DMS79 (cell line): ENCODE measurements around the gene LMAN2.
A peak's percentile ranks its signal among the peaks of the same experiment; 100 is the strongest.
"Not testable (repeated sequence)": the region's sequence is repeated elsewhere in the genome, so short reads cannot be mapped to it uniquely, and the experiment has no call there.

ENCODE experiments used
- DNase-seq: peaks from one replicate; lab custom pipeline; 2025; lab: John Stamatoyannopoulos, UW

Gene LMAN2

DNA sequence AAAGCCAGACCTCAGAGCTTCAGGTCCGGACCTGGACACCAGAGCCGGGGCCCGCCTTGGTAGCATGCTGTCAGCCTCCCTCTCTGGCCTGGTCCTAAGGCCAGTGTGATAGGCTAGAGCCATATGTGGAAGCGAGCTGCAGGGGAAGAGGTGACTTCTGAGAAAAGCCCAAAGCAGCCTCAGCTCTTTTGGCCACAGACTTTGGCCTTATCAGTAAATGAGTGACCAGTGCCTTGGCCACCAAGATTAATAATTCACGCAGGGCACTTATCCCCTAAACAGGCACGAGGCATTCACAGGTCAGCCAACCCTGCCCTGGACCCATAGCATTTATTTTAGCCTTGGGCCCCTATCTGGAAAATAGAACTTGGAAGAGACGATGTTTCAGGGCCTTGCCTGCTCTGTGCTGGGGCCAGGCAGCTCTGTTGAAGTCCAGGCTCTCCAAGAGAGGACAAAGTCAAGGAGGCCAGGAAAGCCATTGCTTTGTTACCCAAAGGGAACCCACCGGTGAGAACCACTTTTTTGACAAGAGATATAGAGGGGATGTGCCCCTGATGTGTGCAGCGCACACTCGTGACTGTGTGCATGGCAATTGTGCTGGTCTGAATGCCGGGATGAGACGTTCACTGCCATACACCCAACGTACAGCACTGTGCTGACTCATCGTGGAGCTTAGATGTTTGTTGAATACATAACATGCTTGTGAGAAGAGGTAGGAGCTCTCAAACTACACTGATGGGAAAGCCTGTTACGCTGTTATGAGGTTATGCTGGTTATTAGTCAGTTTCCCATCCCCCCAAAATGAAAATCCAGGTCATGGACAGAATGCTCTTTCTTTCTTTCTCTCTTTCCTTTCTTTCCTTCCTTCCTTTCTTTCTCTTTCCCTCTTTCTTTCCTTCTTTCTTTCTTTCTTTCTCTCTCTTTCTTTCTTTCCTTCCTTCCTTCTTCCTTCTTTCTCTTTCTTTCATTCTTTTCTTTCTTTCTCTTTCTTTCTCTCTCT is 27.7 kb upstream of the LMAN2 start:
- no peak for DNase-seq

DNA sequence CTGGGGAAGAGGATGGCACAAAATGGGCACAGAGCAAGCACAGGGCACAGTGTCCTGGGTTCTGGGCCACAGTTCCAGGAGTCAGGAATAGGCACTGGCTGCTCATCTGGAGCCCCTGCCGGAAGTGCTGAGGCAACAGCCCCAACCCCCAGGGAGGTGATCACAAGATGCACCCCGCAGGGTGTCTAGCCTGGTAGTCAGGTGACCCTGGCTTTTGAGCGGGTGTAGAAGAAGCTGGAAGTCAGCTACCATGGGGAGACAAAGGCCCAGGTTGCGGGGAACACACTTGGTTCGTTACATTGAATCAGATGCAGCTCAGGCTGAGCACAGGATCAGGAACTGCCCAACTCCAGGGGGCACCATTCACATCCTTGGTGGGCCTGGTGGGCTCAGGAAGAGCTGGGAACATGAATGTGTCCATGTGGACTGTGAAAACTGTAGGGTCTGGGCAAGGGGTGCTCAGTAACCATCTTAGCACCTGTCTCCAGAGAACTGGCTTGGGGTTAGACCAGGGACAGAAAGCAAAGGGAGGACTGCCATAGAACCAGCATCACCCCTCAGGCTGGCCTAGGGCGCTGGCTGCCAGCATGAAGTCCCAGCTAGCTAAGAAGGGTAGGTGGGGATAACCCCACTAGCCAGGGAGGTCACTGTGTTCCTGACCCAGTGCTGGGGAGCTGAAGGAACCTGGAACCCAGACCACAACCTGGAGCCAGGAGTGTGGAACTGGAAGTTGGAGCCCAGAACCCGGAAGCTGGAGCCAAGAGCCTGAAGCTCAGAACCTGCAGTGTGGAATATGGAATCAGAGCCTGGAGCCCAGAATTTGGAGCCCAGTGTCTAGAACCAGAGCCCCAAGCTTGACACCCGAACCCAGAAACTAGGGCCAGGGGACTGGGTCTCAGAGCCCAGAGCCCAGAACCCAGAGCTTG is 26.6 kb upstream of the LMAN2 start:
- no peak for DNase-seq

DNA sequence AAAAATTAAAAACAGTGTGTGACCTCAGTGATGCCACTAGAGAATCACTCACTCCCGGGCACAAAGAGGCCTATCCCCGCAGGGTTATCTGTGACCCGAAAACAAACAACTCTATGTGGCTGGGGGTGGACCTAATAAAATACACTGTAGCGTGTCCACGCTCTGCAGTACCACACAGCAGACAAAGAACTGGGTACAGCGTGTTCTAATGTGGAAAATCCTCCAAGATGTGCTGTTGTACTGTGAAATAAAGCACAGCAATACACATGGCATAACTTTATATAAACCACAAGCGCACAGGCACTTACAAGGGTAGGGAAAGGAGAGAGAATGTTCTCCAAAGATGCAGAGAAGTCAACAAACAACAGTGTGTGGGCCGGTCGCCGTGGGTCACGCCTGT is 24.6 kb upstream of the LMAN2 start:
- DNase-seq = no peak

DNA sequence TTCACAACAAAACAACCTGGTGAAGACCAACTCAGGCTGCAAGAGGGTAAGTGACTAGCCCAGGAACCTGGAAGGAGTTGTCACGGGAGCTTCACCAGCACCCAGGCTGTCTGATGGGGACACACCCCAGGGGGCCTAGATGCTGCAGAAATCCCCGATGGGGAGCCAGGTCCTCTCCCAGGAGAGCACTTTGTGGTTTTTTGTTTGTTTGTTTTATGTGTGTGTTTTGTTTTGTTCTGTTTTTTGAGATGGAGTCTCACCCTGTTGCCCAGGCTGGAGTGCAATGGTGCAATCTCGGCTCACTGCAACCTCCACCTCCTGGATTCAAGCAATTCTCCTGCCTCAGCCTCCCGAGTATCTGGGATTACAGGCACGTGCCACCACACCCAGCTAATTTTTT is 24.0 kb upstream of the LMAN2 start:
- not testable (repeated sequence) for DNase-seq

DNA sequence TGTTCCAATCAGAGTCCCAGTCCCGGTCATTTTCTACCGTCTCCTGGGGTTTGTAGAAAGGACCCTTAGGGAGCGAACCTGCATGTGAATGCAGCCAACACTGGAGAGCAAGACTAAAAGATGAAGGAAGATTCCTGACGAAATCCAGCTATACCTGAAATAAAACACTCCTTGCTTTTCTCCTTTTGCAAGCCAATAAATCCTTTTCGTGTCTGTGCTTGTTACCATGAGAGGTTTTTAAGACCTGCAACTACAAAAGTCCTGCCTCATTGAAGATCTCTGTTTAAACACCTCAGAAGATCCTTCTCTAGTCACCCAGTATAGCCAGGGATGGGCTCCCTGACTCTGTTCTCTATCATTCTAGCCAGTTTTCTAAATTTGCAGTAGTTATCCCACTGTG is 22.7 kb upstream of the LMAN2 start:
- no peak for DNase-seq

DNA sequence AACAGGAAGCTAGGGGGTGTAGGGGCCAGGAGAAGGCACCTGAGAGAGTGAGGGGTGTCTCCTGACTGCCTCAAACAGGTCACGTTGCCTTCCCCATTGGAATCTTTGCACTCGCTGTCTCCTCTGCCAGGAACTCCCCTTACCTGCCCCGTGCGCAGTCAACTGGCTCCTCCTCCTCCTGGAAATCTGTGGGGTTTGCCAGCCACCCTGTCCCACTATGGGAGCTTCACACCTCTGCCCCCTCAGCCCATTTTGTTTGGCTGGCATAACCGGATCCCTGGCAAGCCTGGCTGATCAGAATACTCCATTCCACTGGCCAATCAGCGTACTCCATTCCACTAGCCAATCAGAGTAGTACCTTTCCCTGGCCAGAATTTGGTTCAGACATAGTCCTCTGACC is 22.3 kb upstream of the LMAN2 start:
- DNase-seq = no peak

DNA sequence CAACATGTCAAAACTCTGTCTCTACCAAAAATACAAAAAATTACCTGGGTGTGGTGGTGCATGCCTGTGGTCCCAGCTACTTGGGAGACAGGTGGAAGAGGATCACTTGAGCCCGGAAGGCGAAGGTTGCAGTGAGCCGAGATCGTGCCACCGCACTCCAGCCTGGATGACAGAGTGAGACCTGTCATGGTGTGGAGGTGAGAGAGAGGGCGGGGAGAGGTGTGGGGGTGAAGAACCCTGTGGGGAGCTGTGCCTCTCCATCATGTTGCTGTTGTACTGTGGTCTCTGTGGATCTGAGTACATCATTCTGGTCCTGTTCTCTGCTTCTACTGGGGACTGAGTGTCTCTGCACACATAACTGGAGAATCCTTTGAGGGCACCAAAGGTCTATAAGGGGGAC is 21.4 kb upstream of the LMAN2 start:
- DNase-seq = no peak

DNA sequence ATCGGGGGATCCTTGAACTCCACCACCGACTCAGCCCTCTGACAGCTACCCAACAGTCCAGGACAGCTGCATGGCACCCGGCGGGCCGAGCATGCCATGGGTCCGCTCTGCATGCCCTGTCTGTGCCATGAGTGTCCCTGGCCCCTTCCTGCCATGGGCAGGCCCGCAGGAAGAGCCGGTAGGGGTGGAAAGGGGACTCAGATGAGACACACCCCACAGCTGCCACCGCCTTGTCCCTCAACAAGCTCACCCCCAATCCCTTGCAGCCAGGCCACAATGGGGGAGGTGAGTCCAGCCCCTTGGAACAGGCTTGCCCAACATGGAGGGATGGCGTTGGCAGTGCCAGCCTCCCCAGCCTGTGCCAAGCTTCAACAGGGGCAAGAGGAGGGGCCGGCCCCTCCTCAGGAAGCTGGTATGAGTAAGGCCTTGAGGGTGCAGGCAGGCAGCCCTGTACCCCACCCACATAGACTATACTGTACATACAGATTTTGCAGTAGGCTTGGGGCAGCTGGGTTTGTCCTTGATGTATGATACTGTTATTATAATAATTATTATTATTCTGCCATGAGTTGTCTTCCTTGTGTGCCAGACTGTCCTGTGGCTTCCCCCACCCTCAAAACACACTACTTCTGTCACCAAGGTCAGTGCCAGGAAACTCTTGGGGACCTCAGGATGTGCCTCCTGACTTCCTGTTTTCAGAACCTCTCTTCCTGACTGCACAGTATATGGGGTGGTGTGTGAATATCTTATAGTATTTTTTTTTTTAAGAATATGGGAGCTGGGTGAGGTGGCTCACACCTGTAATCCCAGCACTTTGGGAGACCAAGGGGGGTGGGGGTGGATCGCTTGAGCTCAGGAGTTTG is 20.8 kb upstream of the LMAN2 start:
- DNase-seq = no peak

DNA sequence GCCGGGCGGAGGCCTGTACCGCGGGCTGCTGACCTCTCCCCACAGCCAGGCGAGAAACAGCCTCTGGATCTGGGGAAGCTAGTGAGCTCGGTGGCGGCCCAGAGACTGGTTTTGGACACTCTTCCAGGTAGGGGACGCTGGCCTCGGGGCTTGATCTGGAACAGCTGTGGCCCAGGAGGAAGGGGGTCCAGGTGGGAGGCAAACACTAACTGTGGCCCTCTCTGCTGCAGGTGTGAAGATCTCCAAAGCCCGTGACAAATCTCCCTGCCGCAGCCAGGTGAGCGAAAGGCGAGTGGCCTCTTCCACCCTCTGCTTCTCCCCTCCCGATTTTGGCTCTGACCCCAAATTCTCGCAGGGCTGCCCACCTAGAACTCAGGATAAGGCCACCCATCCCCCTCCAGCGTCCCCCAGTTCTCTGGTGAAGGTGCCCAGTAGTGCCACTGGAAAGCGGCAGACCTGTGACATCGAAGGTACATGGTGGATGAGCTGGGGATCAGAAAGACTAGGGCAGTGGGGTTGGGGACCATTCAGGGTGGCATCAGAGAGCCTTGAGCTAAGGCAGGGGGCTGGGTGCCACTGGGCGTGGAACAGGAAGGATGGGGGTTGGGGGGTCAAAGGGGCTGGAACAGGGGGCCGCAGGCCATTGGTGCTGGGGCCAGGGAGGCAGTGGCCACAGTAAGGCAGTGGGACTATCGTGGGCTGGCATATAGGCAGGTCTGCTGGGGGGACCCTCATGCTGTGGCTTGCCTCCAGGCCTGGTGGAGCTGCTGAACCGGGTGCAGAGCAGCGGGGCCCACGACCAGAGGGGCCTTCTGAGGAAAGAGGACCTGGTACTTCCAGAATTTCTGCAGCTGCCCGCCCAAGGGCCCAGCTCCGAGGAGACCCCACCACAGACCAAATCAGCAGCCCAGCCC is 19.9 kb upstream of the LMAN2 start:
- DNase-seq = no peak

DNA sequence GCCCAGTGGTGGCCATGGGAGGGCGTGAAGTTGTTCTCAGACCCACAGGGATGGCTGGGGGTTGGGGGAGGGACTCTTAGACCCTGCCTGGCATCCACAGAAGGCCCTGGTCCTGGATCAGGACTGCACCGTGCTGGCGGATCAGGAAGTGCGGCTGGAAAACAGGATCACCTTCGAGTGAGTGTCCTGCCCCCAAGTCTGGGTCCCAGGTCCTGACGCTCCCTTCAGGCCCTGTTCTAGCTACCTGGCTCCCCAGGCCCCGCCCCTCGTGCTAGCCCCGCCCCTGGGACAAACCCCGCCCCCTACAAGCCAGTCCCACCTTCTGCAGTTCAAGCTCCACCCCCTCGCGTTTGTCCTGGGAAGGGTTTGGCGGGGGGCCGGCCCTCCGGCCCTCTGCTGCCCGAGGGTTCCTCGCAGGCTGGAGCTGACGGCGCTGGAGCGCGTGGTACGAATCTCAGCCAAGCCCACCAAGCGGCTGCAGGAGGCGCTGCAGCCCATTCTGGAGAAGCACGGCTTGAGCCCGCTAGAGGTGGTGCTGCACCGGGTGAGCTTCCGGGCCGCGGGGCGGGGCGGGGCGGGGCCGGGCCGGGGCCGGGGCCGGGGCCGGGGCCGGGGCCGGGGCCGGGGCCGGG is 19.1 kb upstream of the LMAN2 start:
- DNase-seq = peak; percentile 19

DNA sequence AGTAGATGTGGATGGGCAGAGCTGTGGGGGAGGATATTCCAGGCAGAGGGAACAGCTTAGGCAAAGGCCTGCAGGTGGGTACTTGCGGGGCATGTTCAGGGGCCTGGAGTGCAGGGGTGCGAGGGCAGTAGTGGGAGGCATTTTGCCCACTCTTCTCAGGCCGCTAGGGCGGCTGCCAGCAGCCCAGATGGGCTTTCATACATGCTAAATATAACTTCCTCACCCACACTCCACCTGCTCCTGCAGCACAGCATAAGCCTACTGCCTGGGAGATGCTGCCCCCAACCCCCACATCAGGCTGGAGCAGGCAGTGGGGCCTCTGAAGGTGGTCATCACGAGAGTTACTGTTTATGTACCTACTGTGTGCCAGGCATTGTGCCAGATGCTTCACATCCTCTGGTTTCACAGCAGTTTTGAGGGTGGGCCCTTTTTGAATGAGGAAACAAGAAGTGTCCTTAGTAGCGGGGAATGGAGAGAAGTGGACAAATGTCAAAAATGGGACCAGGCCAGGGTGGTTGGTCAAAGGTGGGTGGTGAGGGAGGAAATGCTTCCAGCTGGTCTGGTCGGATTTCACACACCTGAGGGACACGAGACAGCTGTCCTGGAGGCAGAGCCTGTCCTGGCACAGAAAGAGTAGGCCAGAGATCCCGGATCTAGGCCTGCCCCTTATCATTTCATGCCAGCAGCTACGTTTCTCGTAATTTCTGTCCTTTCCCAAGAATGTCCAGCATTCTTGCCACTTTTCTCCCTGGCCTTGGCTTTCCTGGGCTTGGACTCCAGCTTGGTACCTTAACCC is 18.4 kb upstream of the LMAN2 start:
- no peak for DNase-seq

DNA sequence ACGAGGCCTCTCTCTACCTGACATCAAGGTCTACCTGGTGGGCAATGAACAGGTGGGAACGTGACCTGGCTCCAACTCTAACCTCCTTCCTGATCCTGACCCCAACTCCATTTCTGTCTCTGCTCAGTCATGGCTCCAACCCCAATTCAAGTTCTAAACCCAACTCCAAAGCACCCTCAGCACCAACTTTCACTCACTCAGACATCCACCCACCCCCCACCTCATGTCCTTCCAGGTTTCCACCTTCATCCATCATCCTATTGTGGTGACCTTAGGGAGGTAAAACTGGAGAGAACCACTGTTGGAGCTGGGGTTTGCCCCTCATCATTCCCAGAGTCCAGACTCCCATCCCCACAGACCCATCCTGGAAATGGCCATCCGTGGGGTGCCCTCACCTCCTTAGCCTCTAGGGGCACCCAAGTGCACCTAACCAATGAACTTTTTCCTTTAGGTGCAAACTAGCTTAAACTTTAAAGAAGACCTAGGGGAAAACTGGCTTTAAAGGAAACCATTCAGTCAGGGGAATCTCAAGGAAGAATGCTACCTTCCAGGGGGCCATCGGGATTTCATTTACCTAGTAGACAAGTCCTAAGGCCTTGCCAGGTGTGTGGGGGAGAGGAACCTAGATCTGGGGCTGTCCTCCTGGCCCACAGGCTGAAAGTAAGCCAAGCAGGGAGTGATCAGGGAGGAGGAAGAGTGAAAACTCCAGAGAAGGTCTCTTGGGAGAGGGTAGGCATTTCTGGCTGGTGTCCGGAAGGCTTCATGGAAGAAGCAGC is 17.6 kb upstream of the LMAN2 start:
- DNase-seq = no peak

DNA sequence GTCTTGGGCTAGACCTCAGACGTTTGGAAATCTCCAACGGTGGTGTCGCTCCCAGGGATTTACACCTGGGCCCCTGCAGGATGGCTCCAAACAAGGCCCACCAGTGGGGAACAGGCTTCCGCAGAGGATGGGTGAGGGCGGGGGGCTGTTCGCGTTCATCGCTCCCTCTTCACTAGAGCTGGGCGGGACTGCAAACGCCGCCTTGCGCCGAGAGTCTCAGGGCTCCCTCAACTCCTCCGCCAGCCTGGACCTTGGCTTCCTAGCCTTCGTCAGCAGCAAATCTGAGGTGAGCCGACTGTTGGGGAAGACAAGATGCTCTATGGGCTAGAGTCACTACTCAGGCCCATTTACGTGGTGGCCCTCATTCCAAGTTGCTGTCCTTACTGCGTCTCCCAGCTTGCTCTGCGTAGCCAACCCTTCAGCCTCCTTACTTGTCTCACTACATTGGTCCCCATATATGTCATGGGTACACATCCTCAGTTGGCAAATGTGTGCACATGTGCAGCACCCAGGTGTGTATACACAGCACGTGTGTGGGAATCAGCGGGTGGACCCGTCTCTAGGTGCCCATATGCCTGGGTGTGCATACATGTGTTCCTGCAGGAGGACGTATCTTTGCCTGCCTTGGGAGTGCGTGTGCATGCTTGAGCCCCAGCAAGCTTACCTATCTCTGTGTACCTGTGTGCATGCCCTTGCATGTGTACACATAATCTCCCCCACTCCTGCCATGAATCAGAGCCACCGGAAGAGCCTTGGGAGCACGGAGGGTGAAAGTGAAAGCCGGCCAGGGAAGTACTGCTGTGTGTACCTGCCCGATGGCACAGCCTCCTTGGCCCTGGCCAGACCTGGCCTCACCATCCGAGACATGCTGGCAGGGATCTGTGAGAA is 16.8 kb upstream of the LMAN2 start:
- DNase-seq = no peak

DNA sequence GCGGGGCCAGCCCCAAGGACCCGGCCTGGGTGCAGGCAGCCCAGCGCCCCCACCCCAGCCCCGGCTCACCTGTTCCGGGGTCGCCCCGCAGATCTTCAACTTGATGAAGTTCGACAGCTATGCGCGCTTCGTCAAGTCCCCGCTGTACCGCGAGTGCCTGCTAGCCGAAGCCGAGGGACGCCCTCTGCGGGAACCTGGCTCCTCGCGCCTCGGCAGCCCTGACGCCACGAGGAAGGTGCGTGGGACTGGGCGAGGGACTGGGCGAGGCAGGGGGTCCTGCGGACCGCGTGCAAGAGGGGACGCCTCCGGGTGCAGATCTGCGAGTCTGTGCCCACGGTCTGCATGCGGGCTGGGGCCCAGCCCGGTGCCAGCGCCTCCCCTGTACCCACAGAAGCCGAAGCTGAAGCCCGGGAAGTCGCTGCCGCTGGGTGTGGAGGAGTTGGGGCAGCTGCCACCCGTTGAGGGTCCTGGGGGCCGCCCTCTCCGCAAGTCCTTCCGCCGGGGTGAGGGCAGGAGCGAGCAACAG is 15.9 kb upstream of the LMAN2 start:
- no peak for DNase-seq

DNA sequence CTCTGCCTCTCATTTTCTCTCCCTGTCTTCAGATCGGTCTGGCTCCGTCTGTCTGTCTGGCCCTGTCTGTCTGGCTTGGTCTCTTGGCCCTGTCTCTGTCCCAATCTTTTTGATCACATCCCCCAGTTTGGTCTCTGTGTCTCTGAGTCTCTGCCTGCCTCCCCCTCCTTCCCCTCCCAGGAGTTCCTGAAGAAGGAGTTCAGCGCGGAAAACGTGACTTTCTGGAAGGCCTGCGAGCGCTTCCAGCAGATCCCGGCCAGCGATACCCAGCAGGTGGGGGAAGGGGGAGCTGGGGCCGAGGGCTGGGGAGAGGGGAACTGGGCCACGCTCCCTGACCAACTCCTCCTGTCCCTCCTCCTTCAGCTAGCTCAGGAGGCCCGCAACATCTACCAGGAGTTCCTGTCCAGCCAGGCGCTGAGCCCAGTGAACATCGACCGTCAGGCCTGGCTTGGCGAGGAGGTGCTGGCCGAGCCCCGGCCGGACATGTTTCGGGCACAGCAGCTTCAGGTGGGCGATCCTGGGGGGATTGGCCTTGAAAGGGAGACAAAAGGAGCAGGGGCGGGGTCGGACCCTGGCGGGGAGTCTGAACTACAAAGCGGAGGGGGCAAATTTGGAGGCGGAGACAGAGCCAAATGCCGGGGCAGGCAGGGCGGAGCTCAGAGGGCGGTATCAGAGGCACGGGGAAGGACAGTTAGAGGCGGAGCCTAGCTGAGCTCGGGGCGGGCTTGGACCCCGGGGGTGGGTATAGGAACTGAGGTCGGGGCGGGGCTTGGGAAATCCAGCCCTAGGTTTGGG is 15.3 kb upstream of the LMAN2 start:
- DNase-seq = no peak

DNA sequence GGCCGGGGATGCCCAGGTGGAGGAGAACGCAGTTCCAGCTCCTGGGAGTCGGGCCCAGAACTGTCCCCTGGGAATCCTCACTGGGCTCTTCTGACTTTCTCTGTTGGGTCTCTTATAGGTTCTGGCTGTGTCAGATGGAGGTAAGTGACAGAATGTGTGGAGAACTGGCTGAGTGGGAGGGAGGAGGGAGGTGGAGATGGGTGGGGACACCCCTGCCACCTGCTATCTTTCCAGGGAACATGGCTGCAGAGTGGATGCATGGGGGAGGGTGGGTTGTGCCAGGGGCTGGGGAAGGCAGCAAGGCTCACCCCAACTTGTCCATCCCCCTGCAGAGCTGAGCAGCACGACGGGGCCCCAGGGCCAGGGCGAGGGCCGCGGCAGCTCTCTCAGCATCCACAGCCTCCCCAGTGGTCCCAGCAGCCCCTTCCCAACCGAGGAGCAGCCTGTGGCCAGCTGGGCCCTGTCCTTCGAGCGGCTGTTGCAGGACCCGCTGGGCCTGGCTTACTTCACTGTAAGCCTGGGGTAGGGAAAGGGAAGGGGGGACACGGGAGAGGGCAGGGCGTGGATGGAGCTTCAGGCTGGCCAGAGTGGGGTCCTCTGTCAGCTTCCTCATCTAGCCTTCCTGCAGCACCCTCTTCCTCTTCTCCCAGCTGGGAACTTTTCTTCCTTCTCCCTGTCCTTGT is 14.5 kb upstream of the LMAN2 start:
- no peak for DNase-seq
